ENCODE measurements around the gene KRT14.
"Not testable (repeated sequence)": the region's sequence is repeated elsewhere in the genome, so short reads cannot be mapped to it uniquely, and the experiment has no call there.

KRT14 gene

DNA sequence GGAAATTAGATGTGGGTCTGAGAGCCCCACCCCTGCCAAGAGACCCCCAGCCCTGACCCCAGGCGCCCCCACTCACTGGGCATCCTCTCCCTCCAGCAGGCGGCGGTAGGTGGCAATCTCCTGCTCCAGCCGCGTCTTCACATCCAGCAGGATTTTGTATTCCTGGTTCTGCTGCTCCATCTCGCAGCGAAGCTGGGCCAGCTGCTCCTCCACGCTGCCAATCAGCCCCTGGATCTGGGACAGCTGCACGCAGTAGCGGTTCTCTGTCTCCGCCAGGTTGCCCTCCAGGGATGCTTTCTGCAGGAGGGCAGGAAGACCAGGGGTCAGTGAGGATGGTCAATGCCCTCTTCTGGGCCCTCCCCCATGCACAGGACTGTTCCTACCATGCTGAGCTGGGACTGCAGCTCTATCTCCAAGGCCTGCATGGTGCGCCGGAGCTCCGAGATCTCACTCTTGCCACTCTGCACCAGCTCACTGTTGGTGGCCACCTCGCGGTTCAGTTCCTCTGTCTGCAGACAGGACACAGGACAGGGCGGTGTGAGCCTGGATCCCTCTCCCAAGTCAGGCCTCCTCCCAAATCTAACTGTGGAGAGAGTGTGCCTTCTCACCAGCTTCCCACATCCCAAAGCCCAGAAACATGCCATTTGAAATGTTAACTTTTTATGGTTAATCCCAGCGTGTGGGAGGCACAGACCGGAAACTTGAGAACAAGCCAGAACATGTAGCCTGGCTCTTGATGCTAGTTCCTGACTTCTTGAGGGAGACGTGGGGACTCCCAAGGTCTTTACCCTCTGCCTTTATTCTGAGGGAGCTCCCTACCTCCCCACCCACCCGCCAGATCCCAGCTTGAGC is 34.1 kb upstream of the KRT14 start:
- H3K4me3 ChIP-seq (ENCODE audit: low read depth, low read length) = no peak overlapping the region
- no peaks in the 10 kb centered on the region for H3K27me3 ChIP-seq (ENCODE audit: control insufficient read depth, insufficient read depth, low read length)
- no peaks in the 10 kb centered on the region for H3K36me3 ChIP-seq (ENCODE audit: control insufficient read depth, insufficient read depth, low read length)
- no peak overlapping the region for H3K9ac ChIP-seq (ENCODE audit: low read depth, low read length)
- no peaks in the 10 kb centered on the region for H3K4me1 ChIP-seq (ENCODE audit: control insufficient read depth, insufficient read depth, low read length)
- no peaks in the 10 kb centered on the region for H3K9me3 ChIP-seq (ENCODE audit: control insufficient read depth, insufficient read depth, low read length)

DNA sequence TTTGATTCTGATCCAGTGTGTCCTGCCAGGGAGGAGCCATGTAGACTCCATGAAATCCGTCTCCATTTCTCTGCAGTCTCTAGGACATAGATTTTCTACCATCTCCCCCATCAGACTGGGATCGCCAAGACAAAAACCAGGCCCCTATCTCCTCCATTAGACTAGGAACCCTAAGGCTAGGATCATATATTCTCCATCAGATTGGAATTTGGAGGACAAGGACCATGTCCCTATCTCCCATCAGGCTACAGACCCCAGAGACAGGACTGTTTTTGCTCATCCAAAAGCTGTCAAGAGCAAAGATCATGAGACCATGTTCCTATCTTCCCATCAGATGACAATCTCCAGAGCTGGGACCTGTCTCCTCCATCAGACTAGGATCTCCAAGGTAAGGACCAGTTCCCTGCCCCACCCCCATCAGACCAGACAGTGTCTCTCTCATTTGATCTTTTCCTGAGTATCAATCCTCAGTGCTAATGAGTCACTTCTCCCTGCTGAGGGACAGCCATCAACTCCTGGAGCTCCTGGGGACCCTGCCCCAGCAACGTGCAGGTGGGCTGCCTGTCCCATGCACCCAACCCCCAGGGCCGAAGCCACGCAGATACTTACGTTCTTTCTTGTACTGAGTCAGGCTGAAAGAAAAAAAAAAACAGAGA is 33.4 kb upstream of the KRT14 start:
- H3K9ac ChIP-seq (ENCODE audit: low read depth, low read length); H3K36me3 ChIP-seq (ENCODE audit: control insufficient read depth, insufficient read depth, low read length); H3K9me3 ChIP-seq (ENCODE audit: control insufficient read depth, insufficient read depth, low read length); H3K27me3 ChIP-seq (ENCODE audit: control insufficient read depth, insufficient read depth, low read length); H3K4me1 ChIP-seq (ENCODE audit: control insufficient read depth, insufficient read depth, low read length); H3K4me3 ChIP-seq (ENCODE audit: low read depth, low read length): not testable (repeated sequence)

DNA sequence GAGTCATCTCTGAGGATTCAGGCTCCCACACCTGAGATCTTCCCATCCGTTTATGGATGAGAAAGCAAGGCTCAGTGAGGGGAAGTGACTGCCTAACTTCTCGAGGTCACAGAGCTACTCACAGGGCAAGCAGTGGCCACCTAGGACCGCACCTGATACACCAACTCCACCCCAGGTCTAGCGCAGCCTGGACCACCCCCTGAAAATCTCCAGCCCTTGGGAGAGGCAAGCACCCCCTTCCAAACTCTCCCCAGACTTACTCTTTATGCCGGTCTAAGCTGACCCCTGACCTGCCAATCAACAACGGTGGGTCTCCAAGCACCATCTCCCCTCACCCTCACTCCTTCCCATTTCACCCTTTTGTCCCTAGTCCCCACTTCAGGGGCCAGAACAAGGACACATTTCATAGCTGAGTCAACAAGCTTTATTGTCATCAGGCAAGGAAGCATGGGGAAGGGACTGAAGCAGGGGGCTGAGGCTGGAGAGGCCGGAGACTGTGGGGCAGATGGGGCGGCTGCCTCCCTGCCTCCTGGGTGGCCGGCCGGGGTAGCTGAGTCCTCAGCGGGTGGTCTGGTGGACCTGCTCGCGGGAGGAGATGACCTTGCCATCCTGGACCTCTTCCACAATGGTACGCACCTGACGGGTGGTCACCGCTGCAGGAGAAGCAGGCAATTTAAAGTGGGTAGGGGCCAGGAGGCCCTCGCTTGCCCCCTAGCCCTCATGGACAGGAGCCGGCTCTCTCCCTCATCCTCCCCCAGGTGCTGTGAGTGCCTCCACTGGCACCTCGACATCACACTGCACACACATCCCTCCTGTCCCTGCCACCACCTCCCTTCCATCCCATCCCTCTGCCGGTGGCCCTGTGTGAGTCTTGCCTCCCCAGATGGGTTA is 32.6 kb upstream of the KRT14 start:
- H3K9ac ChIP-seq (ENCODE audit: low read depth, low read length) = no peak overlapping the region
- H3K9me3 ChIP-seq (ENCODE audit: control insufficient read depth, insufficient read depth, low read length) = no peaks in the 10 kb centered on the region
- no peaks in the 10 kb centered on the region for H3K27me3 ChIP-seq (ENCODE audit: control insufficient read depth, insufficient read depth, low read length)
- H3K4me3 ChIP-seq (ENCODE audit: low read depth, low read length) = no peak overlapping the region
- H3K4me1 ChIP-seq (ENCODE audit: control insufficient read depth, insufficient read depth, low read length) = no peaks in the 10 kb centered on the region
- H3K36me3 ChIP-seq (ENCODE audit: control insufficient read depth, insufficient read depth, low read length) = no peaks in the 10 kb centered on the region

DNA sequence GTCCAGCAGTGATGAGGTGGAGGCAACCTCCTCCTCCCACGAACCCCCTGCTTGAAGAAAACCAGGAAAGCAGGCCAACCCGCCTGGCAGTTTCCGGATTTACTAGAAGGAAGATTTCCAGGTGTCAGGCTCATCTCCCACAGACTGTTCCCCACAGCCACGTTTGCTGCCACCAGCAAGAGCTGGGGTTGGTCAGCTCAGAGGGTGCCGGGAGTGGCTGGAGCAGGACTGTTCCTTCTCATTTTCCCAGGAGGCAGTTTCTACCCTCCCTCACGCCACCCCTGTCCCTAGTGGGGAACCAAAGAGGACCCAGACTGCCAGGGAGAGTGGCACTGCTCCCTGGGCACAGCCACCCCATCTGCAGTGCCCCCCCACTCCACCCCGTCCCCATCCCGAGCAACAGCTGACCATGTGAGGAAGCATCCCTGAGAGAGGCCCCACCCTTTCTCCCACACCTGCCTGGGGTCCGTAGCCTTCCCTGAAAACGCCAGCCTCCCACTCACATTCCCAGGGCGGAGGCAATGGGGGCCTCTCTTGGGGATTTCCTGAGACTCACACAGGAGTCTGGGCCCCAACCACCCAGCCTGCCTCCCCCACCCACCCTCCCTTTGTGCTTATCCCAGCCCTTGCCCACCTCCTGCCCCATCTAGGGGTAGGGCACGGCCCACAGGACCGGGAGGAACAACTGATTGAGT is 31.8 kb upstream of the KRT14 start:
- H3K36me3 ChIP-seq (ENCODE audit: control insufficient read depth, insufficient read depth, low read length) = no peaks in the 10 kb centered on the region
- no peaks in the 10 kb centered on the region for H3K4me1 ChIP-seq (ENCODE audit: control insufficient read depth, insufficient read depth, low read length)
- H3K27me3 ChIP-seq (ENCODE audit: control insufficient read depth, insufficient read depth, low read length) = no peaks in the 10 kb centered on the region
- no peaks in the 10 kb centered on the region for H3K9me3 ChIP-seq (ENCODE audit: control insufficient read depth, insufficient read depth, low read length)
- no peak overlapping the region for H3K4me3 ChIP-seq (ENCODE audit: low read depth, low read length)
- no peak overlapping the region for H3K9ac ChIP-seq (ENCODE audit: low read depth, low read length)

DNA sequence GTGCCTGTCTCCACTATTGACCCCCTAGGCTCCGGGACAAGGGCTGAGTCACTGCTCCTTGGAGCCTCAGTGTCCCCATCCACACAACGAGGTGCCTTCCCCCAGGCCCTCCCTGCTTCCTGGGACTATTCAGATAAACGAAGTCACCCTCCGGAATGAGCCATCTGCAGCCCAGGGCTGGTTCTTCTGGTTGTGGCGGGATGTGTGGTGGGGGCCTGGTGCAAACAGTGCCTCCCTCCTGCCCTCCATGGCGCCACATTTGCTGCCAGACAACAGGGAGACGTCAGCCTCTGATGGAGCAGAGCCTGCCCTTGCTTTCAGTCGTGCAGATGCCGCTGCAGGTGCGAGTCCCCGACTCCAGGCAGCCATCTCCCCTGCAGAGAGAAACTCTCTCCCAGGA is 31.0 kb upstream of the KRT14 start:
- Histone ChIP-seq H3K9ac (ENCODE audit: low read depth, low read length) (no peak overlapping the region), H3K9me3 (ENCODE audit: control insufficient read depth, insufficient read depth, low read length) (no peaks in the 10 kb centered on the region), H3K27me3 (ENCODE audit: control insufficient read depth, insufficient read depth, low read length) (no peaks in the 10 kb centered on the region), H3K4me3 (ENCODE audit: low read depth, low read length) (no peak overlapping the region), H3K36me3 (ENCODE audit: control insufficient read depth, insufficient read depth, low read length) (no peaks in the 10 kb centered on the region), H3K4me1 (ENCODE audit: control insufficient read depth, insufficient read depth, low read length) (no peaks in the 10 kb centered on the region)

DNA sequence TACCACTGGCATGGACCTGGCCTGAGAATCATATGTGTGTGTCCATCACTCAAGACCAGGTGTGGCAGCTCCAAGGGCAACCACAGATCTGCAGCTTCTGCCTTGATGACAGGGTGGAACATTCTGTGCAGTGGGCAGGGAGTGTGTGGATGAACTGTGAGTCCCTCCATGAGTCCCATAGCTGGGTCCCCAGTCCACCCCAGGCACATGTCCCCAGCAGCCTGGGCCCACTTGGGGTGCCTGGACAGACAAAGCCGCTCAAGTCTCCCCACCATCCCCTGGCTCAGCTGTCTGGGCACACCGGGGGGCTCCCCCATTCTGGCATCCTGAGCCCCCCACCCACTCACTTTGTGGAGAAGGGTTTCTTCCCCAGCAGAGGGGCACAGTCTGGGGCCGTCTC is 30.4 kb upstream of the KRT14 start:
- H3K4me1 ChIP-seq (ENCODE audit: control insufficient read depth, insufficient read depth, low read length) = no peaks in the 10 kb centered on the region
- no peaks in the 10 kb centered on the region for H3K27me3 ChIP-seq (ENCODE audit: control insufficient read depth, insufficient read depth, low read length)

DNA sequence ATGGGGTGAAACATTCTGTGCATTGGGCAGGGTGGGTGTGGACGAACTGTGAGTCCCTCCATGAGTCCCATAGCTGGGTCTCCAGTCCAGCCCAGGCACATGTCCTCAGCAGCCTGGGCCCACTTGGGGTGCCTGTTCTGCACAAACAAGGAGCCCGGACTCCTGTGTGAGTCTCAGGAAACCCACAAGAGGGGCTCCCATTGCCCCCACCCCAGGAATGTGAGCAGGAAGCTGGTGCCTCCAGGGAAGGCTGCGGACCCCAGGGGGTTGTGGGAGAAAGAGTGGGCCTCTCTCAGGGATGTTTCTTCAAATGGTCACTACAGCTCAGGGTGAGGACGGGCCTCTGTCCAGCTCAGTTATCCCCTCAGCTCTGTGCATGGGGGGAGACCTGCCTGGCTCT is 29.8 kb upstream of the KRT14 start:
- H3K9ac ChIP-seq (ENCODE audit: low read depth, low read length); H3K9me3 ChIP-seq (ENCODE audit: control insufficient read depth, insufficient read depth, low read length); H3K4me3 ChIP-seq (ENCODE audit: low read depth, low read length); H3K27me3 ChIP-seq (ENCODE audit: control insufficient read depth, insufficient read depth, low read length); H3K36me3 ChIP-seq (ENCODE audit: control insufficient read depth, insufficient read depth, low read length); H3K4me1 ChIP-seq (ENCODE audit: control insufficient read depth, insufficient read depth, low read length): not testable (repeated sequence)

More for the DNA sequence above, 30.4 kb upstream of the KRT14 start:
- H3K36me3 ChIP-seq (ENCODE audit: control insufficient read depth, insufficient read depth, low read length) = no peaks in the 10 kb centered on the region
- H3K9ac ChIP-seq (ENCODE audit: low read depth, low read length) = no peak overlapping the region
- H3K4me3 ChIP-seq (ENCODE audit: low read depth, low read length) = no peak overlapping the region
- no peaks in the 10 kb centered on the region for H3K9me3 ChIP-seq (ENCODE audit: control insufficient read depth, insufficient read depth, low read length)

DNA sequence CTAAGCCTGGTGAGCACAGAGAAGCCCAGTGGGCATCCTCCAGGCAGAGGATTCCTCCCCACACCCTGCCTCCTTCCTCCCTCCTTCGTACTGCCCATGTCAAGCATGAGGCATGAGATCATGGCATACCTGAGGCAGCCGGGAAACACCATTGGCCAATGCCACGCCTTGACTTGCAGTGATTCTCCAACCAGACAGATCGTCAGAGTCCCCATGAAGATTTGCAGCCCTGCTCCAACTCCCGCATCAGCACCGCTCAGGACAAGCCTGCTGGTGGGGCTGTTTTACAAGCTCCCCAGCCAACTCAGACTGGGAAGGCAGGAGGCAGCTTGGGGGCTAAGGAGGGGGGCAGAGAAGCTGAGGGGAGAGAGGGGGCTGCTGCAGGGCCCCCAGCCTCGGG is 28.8 kb upstream of the KRT14 start:
- H3K9ac ChIP-seq (ENCODE audit: low read depth, low read length) = no peak overlapping the region
- H3K4me3 ChIP-seq (ENCODE audit: low read depth, low read length) = no peak overlapping the region
- no peaks in the 10 kb centered on the region for H3K4me1 ChIP-seq (ENCODE audit: control insufficient read depth, insufficient read depth, low read length)
- no peaks in the 10 kb centered on the region for H3K36me3 ChIP-seq (ENCODE audit: control insufficient read depth, insufficient read depth, low read length)
- no peaks in the 10 kb centered on the region for H3K27me3 ChIP-seq (ENCODE audit: control insufficient read depth, insufficient read depth, low read length)
- no peaks in the 10 kb centered on the region for H3K9me3 ChIP-seq (ENCODE audit: control insufficient read depth, insufficient read depth, low read length)

DNA sequence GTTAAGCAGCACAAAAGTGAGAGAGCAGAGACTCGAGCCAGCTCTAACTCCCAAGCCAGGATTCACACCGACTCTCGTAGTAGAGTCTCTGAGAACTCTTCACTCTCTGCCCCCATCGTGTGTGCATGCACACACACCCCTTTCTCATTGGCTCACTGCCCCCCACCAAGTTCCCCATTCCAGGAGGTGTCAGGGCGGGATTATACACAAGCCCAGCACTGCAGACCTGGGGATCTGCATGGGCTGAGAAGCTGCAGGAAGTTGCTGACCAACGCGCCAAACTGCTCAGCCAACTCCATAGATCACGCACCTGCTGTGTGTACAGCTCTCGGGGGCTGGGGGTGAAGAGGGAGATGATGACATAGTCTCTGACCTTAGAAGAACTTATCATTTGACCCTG is 28.1 kb upstream of the KRT14 start:
- H3K4me1 ChIP-seq (ENCODE audit: control insufficient read depth, insufficient read depth, low read length); H3K4me3 ChIP-seq (ENCODE audit: low read depth, low read length); H3K36me3 ChIP-seq (ENCODE audit: control insufficient read depth, insufficient read depth, low read length); H3K9ac ChIP-seq (ENCODE audit: low read depth, low read length); H3K27me3 ChIP-seq (ENCODE audit: control insufficient read depth, insufficient read depth, low read length); H3K9me3 ChIP-seq (ENCODE audit: control insufficient read depth, insufficient read depth, low read length): not testable (repeated sequence)

DNA sequence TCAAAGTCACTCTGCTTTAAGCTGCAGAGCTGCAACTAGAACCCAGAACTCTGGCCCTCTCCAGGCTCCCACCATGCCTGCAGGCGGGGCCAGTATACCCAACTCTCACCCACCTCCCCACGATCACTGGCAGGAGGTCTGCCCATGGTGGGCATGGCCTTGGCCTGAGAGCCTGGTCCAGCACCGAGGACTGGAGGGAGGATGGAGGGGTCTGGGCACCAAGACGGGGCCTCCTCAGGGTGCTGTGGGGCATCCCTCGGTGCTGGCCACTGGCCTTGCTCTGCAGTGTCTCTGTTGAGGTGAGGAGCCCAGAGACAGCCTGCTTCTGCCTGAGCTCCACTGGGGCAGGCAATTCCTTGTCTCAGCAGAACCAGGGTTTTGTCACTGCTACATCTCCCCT is 27.4 kb upstream of the KRT14 start:
- H3K27me3 ChIP-seq (ENCODE audit: control insufficient read depth, insufficient read depth, low read length) = no peaks in the 10 kb centered on the region

DNA sequence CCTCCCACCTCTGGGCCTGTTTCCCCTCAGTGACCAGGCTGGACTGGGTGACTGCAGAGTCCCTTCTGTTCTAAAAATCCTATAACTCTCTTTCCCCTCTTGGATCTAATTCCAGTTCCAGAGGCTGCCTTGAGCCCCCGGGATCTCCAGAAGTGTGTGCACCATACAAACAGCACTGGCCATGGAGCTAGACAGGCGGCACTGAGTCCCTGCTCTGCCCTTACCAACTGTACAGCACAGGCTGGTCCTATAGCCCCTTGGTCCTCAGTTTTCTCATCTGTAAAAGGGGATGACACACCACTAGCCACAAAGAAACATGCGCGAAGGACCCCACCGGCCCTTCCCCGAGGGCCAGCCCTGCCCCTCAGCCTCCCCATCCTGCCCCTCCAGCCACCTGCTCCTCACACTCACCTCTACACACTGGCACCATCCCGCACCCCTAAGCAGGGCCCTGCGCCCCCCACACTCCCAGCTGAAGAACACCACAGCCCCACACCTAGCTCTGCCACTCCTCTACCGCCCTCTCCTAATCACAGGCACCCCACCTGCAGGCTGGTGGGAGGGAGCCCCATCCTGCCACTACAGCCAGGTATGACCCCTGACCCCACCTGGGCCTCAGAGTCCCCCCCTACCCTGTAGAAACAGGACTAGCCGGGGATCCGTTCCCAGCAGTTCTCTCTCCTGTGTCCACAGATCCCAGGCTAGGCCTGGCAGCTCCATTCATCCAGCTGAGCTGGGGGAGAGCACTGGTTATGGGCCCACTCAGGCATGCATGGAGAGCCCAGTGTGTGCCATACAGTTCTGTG is 26.8 kb upstream of the KRT14 start:
- Histone ChIP-seq H3K4me1 (ENCODE audit: control insufficient read depth, insufficient read depth, low read length) (no peaks in the 10 kb centered on the region), H3K4me3 (ENCODE audit: low read depth, low read length) (no peak overlapping the region), H3K9me3 (ENCODE audit: control insufficient read depth, insufficient read depth, low read length) (no peaks in the 10 kb centered on the region), H3K27me3 (ENCODE audit: control insufficient read depth, insufficient read depth, low read length) (no peaks in the 10 kb centered on the region), H3K9ac (ENCODE audit: low read depth, low read length) (no peak overlapping the region), H3K36me3 (ENCODE audit: control insufficient read depth, insufficient read depth, low read length) (no peaks in the 10 kb centered on the region)

More for the DNA sequence above, 27.4 kb upstream of the KRT14 start:
- Histone ChIP-seq H3K4me3 (ENCODE audit: low read depth, low read length) (no peak overlapping the region), H3K36me3 (ENCODE audit: control insufficient read depth, insufficient read depth, low read length) (no peaks in the 10 kb centered on the region), H3K4me1 (ENCODE audit: control insufficient read depth, insufficient read depth, low read length) (no peaks in the 10 kb centered on the region), H3K9ac (ENCODE audit: low read depth, low read length) (no peak overlapping the region), H3K9me3 (ENCODE audit: control insufficient read depth, insufficient read depth, low read length) (no peaks in the 10 kb centered on the region)
